ENCODE measurements around the gene EPG5. TPM values are rescaled to one million over a fixed set of nuclear protein-coding genes. Genes with fewer than 3 reads are reported as not detected.

EPG5 gene
- total RNA-seq, 1 experiment from 2014 or later, result 16.1 TPM

DNA sequence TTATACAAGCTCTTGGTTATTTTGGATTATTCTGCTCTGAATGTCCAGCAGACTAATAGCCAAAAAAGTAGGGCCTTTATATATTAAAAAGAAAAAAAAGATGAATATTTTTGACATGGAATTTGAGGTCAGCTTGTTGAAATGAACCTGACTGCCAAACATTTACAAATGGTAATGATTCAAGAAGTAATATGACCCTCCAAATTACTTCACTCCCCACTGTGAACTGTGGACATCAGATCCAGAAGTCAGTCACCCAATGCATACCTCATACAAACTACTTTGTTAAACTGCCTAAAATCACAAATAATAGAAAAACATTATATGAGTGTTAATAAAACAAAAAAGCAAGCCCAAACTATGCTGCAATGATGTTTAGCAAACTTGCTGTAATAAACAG, 10.0 kb downstream of the EPG5 start:
- no peak overlapping the region for H3K9ac ChIP-seq (ENCODE audit: extremely low read depth, insufficient read length, low read length)
- DNase-seq, result no peak
- H3K79me1 ChIP-seq (ENCODE audit: insufficient read depth, low read depth, low read length, poor library complexity, severe bottlenecking), result no peaks in the 10 kb centered on the region
- H3K4me2 ChIP-seq (ENCODE audit: insufficient read depth, insufficient read length, low read length), result no peak overlapping the region
- TF ChIP-seq CTCF (conservative IDR thresholded peaks at IDR 0.05), result no peak
- Mint-ChIP-seq H3K27ac (no peak overlapping the region), H3K9me3 (no peaks in the 10 kb centered on the region), H3K4me1 (no peaks in the 10 kb centered on the region), H3K27me3 (ENCODE audit: low read depth) (no peaks in the 10 kb centered on the region), H3K36me3 (ENCODE audit: insufficient read depth in 1 of 3, low read depth in 3 of 3) (peaks cover 6 to 26% (median 18%) of the 10 kb centered on the region in 3 experiments; a peak in 5 of 7 replicates), H3K4me3 (no peak overlapping the region)
- no peaks in the 10 kb centered on the region for H3K4me1 ChIP-seq (ENCODE audit: insufficient read depth, low read length)
- H2AK5ac ChIP-seq (ENCODE audit: insufficient read length, low read length), result no peak overlapping the region
- no peak overlapping the region for H4K8ac ChIP-seq (replicated peaks; ENCODE audit: insufficient read length, low read depth, low read length)
- no peak overlapping the region for H3K56ac ChIP-seq (ENCODE audit: insufficient read length, low read depth, low read length)
- no peaks in the 10 kb centered on the region for H3K27me3 ChIP-seq (ENCODE audit: insufficient read depth, low read length)
- H4K20me1 ChIP-seq (ENCODE audit: control insufficient read depth, insufficient read depth, insufficient read length), result no peaks in the 10 kb centered on the region
- no peak overlapping the region for H4K91ac ChIP-seq (ENCODE audit: insufficient read length, low read depth, low read length)
- no peak overlapping the region for H3K14ac ChIP-seq (ENCODE audit: insufficient read depth, low read length)
- no peaks in the 10 kb centered on the region for H3K79me2 ChIP-seq (ENCODE audit: insufficient read depth, low read length)
- H2AFZ ChIP-seq (ENCODE audit: low read length), result no peak overlapping the region
- H3K4ac ChIP-seq (ENCODE audit: low read depth, low read length), result no peak overlapping the region
- no peak overlapping the region for H3T11ph ChIP-seq (ENCODE audit: low read length)
- H3K23me2 ChIP-seq (ENCODE audit: insufficient read length, low read depth, low read length, poor library complexity, severe bottlenecking), result no peaks in the 10 kb centered on the region
- no peak overlapping the region for H2BK20ac ChIP-seq (ENCODE audit: low read depth, low read length, poor library complexity, severe bottlenecking)
- no peak overlapping the region for H2BK120ac ChIP-seq (ENCODE audit: low read depth, low read length, poor library complexity, severe bottlenecking)
- no peaks in the 10 kb centered on the region for H3K9me3 ChIP-seq (ENCODE audit: control insufficient read depth, low read depth, low read length)
- no peak overlapping the region for H3K27ac ChIP-seq (ENCODE audit: insufficient read length, low read depth, low read length)
- no peak overlapping the region for H2BK12ac ChIP-seq (ENCODE audit: insufficient read length, low read depth, low read length)
- no peak overlapping the region for H3K23ac ChIP-seq (ENCODE audit: insufficient read length, low read depth, low read length)
- no peak overlapping the region for H4K5ac ChIP-seq (ENCODE audit: insufficient read length, low read depth, low read length)
- H2BK5ac ChIP-seq (ENCODE audit: insufficient read length, low read length), result no peak overlapping the region
- H3K18ac ChIP-seq (ENCODE audit: insufficient read length, low read depth, low read length), result no peak overlapping the region
- no peak overlapping the region for H2BK15ac ChIP-seq (ENCODE audit: low read depth, low read length)
